Upper lobe of right lung (tissue), 1 donor: Measurements from ENCODE around the gene PHKA2. TPM values are rescaled to one million over a fixed set of nuclear protein-coding genes. Genes with fewer than 3 reads are reported as not detected.

Source experiments
- ATAC-seq: fragments of 200-7000 bp; cut with Tn5 transposase; one replicate; pipeline ENCODE4 v1.9.1; 2020; ENCODE audit warnings: mild to moderate bottlenecking, moderate library complexity
- DNase-seq: peaks from one replicate; pipeline ENCODE4 v3.0.0-alpha.2; 2020
- H3K27ac ChIP-seq: fragments of 200-600 bp; one replicate; pipeline ENCODE4 v1.8.0; 2022
- H3K27me3 ChIP-seq: fragments of 200-600 bp; one replicate; pipeline ENCODE4 v1.8.0; 2022; ENCODE audit warnings: mild to moderate bottlenecking
- H3K36me3 ChIP-seq: fragments of 200-600 bp; one replicate; pipeline ENCODE4 v1.8.0; 2022
- H3K4me1 ChIP-seq: fragments of 200-600 bp; one replicate; pipeline ENCODE4 v1.8.0; 2022
- H3K4me3 ChIP-seq: fragments of 200-600 bp; one replicate; pipeline ENCODE4 v1.8.0; 2022; ENCODE audit warnings: mild to moderate bottlenecking
- H3K9me3 ChIP-seq: fragments of 200-600 bp; one replicate; pipeline ENCODE4 v1.8.0; 2022
- intact Hi-C: fragments of 100-400 bp; cut with DNase I; formaldehyde crosslinking; loops from one replicate; pipeline ENCODE4 v1.11.0; 2022
- total RNA-seq: library from RNA; stranded (reverse); fragmentation: NEBNext Ultra II Directional; extraction: Animal tissue kit (Norgen Biotek cat#: 25700); gene quantifications from one replicate; pipeline ENCODE4 v1.2.1, GENCODE V29; 2021
- TF ChIP-seq, protein P1 (sequence below): fragments of 200-600 bp; IDR thresholded peaks from one replicate; pipeline ENCODE4 v1.8.0; 2022; ENCODE audit warnings: antibody characterized with exemption
- donor health status: DM: no; HTN: yes; CAD: no; lungs with severe emphysema.

Gene PHKA2
- total RNA-seq, 1 donor from 2014 or later, result 25.5 TPM

- Histone ChIP-seq H3K4me3 (no peak overlapping the region), H3K4me1 (peaks cover 19% of the 10 kb centered on the region), H3K36me3 (no peaks in the 10 kb centered on the region), H3K27ac (peak overlapping the region; percentile 82), H3K9me3 (no peaks in the 10 kb centered on the region), H3K27me3 (no peaks in the 10 kb centered on the region)
- ATAC-seq, result no peak
- TF ChIP-seq, protein P1, sequence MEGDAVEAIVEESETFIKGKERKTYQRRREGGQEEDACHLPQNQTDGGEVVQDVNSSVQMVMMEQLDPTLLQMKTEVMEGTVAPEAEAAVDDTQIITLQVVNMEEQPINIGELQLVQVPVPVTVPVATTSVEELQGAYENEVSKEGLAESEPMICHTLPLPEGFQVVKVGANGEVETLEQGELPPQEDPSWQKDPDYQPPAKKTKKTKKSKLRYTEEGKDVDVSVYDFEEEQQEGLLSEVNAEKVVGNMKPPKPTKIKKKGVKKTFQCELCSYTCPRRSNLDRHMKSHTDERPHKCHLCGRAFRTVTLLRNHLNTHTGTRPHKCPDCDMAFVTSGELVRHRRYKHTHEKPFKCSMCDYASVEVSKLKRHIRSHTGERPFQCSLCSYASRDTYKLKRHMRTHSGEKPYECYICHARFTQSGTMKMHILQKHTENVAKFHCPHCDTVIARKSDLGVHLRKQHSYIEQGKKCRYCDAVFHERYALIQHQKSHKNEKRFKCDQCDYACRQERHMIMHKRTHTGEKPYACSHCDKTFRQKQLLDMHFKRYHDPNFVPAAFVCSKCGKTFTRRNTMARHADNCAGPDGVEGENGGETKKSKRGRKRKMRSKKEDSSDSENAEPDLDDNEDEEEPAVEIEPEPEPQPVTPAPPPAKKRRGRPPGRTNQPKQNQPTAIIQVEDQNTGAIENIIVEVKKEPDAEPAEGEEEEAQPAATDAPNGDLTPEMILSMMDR, result no peak
- DNase-seq, result no peak
- intact Hi-C loops, result no loop called here
These were observed 95.6 kb downstream of the PHKA2 start for GRCh38 chrX:18888281-18888680.

DNA sequence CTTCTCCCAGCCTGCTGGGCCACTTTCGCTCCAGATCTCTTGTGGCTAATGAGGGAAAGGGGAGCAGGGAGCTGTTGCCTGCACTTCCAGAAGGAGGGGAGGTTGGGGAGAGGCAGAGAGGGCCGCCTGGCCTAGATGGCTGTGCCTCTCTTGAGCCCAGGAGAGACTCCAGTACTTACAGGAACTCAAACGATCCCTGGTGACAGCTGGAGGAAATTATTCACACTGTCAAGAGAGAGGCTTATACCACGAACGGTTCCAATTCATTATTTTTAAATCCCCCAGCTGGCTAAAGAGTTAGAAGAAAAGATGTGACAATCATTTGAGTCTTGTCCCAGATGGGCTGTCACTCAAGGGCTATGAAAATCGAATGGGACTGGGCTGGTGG is 96.1 kb downstream of the PHKA2 start:
- Histone ChIP-seq H3K4me1 (peaks cover 19% of the 10 kb centered on the region), H3K27me3 (no peaks in the 10 kb centered on the region), H3K4me3 (no peak overlapping the region), H3K36me3 (no peaks in the 10 kb centered on the region), H3K9me3 (no peaks in the 10 kb centered on the region), H3K27ac (peak overlapping the region; percentile 82)
- TF ChIP-seq, protein P1, result no peak
- intact Hi-C loops, result no loop called here
- ATAC-seq (no peak), DNase-seq (no peak)

DNA sequence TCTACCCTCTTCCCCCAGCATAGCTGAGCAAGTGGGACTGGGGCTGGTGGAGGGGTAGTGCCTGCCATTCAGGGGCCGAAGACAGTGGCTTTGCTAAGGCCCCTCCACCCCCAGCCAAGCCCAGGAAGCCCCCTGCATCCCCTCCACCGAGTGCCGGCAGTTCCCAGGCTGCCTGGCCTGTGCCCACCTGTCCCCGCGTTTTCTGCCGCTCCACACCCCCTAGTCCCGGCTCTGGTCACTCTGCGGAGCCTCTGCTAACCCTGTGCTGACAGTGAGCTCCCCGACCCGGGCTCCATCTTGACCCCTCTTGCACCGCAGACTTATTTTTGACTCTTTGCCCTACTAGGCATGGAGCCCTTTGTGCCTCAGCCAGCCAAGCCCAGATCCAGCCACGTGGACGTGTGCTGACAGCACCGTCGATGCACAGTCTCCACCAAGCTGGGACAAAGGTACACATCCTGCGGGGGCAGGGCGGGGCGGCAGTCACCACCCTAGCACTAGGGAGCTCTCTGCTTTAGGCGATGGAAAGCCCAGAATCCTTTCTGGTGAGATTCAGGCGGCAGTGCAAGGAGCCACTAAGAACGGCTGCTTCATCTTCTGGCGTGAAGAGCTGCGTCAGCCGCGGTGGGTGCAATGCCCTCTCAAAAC is 96.6 kb downstream of the PHKA2 start:
- intact Hi-C loops, result no loop called here
- TF ChIP-seq, protein P1, result no peak
- H3K9me3 ChIP-seq, result no peaks in the 10 kb centered on the region
- peak; percentile 69 for DNase-seq
- no peaks in the 10 kb centered on the region for H3K27me3 ChIP-seq
- H3K4me3 ChIP-seq, result peak overlapping the region; percentile 45
- peak; percentile 32 for ATAC-seq
- no peaks in the 10 kb centered on the region for H3K36me3 ChIP-seq
- H3K27ac ChIP-seq, result peak overlapping the region; percentile 82
- peaks cover 19% of the 10 kb centered on the region for H3K4me1 ChIP-seq

DNA sequence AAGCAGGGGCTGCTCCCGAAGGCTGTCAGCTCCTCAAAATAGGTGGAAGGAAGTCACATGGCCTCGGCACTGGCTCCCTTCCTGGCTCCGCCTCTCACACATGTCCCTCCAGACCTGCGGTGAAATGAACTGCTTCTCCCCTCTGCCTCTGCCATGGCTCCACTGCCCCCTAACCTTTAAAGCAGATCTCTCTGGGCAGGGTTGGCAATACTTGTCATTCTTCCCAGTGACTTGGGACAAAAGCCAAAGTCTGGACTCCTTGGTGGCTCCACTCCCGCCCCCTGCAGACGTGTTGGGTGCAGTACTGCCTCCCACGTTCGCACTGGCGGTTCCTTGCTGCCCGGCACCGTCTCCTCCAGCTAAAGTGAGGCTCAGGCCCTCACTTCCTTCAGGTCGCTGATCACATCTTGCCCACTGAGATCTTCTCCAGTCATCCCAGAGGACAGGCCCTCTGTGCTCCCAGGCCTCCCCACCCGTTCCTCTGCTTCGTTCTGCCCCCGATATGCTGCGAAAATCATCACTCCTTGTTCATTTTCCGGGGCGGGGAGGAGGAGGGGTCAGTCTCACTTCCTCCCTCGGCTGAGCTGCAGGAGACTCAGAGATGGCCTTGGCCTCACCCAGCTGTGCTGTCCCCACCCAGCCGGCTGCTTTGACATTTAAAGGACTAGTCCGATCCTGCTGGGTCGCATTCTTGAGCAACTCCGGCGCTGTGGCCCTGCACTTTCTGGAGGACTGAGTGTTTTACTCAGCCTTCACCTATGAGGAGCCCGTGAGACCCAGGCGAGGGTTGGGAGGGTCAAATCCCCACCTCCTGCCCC is 97.4 kb downstream of the PHKA2 start:
- Histone ChIP-seq H3K4me1 (peaks cover 19% of the 10 kb centered on the region), H3K36me3 (no peaks in the 10 kb centered on the region), H3K27ac (peak overlapping the region; percentile 82), H3K27me3 (no peaks in the 10 kb centered on the region), H3K9me3 (no peaks in the 10 kb centered on the region), H3K4me3 (peak overlapping the region; percentile 45)
- intact Hi-C loops, result no loop called here
- TF ChIP-seq, protein P1, result peak; percentile 55
- ATAC-seq (peak; percentile 81), DNase-seq (peak; percentile 84)

DNA sequence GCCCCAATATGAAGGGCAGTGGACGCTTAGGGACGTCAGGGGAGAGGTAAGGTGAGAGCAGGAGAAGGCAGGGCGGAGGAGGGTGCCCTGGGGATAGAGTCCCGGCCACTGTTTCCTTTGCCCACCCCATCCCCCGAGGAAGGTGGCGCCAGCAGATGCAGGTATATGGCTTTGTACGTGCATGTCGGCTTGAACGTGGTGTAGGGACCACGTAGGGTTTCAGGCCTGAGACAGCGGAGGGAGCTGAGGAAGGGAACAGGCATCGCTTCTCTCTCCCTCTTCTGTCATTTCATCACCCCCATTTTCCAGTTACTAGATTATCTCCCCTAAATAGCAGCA is 97.9 kb downstream of the PHKA2 start:
- peak overlapping the region; percentile 45 for H3K4me3 ChIP-seq
- TF ChIP-seq, protein P1, result no peak
- H3K4me1 ChIP-seq, result peaks cover 19% of the 10 kb centered on the region
- no peaks in the 10 kb centered on the region for H3K36me3 ChIP-seq
- H3K9me3 ChIP-seq, result no peaks in the 10 kb centered on the region
- intact Hi-C loops, result no loop called here
- DNase-seq (no peak), ATAC-seq (no peak)
- peak overlapping the region; percentile 82 for H3K27ac ChIP-seq
- no peaks in the 10 kb centered on the region for H3K27me3 ChIP-seq
